ENCODE measurements around the gene NEK6.

Gene NEK6

GRCh38 chr9:124257844-124258606 lies at the start of gene NEK6:
NEK6 (plus strand) TSS chr9:124257949; CDS start chr9:124301965, 44,016 bp downstream.
- Histone ChIP-seq H3K27ac (peak within 1 kb of the TSS; percentile 50 to 96 (median 89)), H3K4me3 (peak within 1 kb of the TSS; percentile 43 to 77 (median 64))

DNA sequence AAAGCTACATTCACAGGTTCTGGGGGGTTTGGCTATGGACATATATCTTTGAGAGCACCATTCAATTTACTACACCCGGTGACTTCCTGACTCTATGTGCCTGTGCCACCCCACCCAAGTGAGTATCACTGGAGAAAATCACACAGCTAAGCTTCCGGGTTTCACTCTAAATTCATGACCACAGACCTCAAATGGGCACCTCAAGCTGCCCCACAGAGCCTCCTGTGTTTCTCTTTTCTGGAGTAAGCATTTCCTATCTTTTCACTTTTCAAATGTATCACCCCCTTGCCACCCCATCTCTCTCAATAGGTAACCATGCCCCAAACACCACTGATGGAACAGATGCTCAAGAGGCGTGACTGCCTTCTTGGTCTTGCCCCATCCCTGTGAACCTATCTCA lies 49.2 kb upstream of the NEK6 start:
- H3K4me3 ChIP-seq = no peak overlapping the region
- peak overlapping the region in 1 of 21 experiments; percentile 20 for H3K27ac ChIP-seq

DNA sequence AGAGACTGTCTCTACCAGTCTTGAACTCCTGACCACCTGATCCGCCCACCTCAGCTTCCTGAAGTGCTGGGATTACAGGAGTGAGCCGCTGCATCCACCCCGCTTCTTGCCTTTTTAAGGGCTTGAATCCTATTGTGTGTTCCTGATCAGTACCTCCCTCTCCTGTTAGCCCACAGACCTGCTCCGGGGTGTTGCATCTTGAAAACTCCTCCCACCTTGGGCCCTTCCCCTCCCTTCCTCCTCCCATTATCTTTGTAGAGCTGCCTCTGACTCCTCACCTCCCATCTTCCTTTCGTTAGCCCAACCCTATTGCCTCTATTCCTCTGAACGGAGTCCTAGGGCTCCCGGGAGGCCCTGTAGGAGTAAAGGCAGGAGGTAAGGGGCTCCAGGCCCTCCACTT lies 48.5 kb upstream of the NEK6 start:
- H3K4me3 ChIP-seq = no peak overlapping the region

DNA sequence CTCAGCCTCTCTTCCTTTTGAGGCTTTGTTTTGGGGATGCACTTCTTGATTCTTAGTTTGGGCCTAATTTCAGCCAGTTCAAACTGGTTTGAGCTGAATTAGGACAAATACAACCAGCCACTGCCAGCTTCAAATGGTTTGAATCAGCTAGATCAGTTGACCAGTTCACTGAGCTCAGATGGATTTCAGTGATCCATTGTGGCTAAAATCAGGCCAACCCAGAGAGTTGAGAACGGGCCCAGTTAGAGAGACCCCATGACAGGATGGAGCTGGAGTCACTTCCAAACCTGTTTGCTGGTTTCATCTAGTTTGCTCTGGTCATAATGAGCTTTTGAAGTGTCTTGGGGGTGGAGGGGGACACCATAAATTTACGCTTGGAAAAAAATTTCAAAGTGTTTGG lies 48.0 kb upstream of the NEK6 start:
- H3K4me3 ChIP-seq = no peak overlapping the region
- H3K27ac ChIP-seq = no peak overlapping the region

More for the DNA sequence above, 48.5 kb upstream of the NEK6 start:
- H3K27ac ChIP-seq = no peak overlapping the region

DNA sequence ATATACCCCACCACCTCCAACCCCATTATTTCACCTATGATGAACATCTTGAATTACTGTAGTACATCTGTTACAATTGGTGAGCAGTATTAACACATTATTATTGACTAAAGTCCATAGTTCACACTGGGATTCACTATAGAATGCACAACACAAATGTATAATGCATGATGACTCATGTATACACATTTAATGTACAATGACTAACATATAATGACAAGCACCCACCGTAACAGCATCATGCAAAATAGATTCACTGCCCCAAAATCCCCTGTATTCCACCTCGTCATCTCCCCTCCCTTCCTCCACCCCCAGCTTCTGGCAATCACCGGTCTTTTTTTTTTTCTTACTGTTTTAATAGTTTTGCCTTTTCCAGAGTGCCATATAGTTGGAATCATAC lies 47.1 kb upstream of the NEK6 start:
- H3K4me3 ChIP-seq = no peak overlapping the region

DNA sequence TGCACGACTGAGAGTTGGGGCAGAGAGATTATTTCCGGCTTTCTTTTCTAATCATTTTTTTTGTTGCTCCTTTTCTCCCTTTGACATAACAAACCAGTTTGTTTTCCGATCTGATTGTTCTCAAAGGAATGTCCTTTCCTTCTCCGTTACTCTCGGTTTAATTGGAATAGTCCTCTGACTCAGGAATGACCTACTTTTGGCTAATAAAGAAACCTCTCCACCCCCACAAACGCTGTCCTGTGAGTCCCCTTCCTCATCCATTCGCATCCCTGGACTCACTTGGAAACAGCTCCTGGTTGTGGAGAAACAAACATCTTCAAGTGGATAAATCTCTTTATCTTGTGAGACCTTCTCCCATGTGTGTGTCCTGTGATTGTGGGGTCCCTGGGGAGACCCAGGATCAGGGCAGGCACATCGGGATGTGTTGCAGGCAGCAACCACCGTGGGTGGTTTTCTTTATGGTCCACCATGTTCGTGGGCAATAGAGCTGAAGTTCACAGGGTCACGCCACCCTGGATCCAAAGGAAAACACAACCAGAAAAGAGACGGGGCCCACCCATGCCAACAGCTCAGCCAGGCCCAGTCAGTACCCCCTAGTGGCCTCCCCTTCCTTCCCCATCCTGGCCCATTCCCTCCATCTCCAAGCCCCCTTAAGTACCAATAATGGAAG lies 45.2 kb upstream of the NEK6 start:
- Histone ChIP-seq H3K4me3 (no peak overlapping the region), H3K27ac (peak overlapping the region in 1 of 21 experiments; percentile 14)

More for the DNA sequence above, 47.1 kb upstream of the NEK6 start:
- no peak overlapping the region for H3K27ac ChIP-seq

DNA sequence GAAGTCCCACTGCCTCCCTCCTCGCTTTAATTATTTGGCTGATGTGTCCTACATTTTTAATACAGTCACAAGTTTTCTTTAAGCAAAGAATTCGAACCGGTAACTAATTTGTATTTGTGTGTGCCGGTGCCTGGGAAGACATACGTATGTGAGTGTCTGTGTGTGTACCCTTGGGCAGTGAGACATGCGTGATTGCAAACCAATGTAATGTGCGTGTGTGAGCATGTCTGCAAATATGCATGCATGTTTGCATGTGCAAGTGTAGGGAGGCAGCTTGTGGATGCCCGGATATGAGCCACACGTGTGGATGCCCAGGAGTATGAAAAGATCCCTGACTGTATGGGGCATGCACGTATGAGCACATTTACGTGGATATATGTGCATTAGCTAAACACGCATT lies 44.4 kb upstream of the NEK6 start:
- Histone ChIP-seq H3K4me3 (no peak overlapping the region), H3K27ac (no peak overlapping the region)

DNA sequence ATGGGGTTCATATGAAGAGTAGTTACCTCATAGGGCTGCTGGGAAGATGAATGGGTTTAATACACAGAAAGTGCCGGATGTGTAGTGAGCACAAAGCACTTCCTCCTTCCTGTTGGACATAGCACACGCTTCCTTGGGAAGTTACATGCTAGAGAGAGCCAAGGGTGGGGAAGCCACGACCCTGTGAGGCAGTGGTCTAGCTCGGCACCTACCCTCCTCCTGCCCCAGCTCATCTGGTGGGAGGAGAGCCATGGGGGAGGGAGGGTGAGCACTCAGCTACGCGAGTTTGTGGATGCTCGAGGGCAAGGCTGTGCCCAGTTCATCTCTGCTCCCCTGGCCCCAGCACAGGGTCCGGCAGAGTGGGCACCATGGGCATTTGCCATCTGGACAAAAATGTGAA lies 43.6 kb upstream of the NEK6 start:
- no peak overlapping the region for H3K4me3 ChIP-seq
- H3K27ac ChIP-seq = peak overlapping the region in 2 of 21 experiments; percentile 11 to 42

DNA sequence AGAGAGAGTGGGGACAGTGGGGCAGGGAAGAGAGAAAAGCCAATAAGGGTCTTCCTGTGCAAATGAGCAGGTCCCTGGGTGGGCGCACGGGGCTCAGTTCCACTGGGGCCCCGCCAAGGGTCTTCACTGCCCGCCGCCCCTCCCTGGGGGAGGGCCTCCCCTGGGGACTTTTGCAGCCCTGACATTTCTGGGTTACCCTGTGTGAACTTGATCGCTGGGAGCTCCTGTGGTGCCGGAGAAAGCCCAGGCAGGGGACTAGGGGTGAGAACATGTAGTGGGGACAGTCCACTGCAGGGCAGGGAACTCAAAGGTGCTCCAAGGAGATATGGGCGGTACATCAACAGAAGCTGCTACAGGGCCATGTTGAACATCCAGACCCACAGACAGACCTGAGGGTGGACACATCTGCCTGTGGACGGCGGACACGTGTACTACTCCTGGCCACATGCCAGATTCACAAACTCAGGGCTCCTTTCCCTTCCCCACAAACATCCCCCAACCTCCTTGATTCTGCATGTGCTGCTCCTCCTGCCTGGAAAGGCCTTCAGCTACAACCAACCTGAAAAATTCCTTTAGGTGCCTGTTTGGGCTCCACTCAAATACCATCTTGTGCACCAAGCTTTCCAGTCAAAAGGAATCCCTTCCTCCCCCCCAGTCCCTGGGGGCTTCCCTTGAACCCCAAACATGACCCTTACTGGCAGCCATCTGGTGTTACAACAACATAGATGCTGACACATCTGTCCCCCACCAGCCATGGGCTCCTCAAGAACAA lies 43.0 kb upstream of the NEK6 start:
- Histone ChIP-seq H3K4me3 (no peak overlapping the region), H3K27ac (peak overlapping the region in 2 of 21 experiments; percentile 30 to 42)

DNA sequence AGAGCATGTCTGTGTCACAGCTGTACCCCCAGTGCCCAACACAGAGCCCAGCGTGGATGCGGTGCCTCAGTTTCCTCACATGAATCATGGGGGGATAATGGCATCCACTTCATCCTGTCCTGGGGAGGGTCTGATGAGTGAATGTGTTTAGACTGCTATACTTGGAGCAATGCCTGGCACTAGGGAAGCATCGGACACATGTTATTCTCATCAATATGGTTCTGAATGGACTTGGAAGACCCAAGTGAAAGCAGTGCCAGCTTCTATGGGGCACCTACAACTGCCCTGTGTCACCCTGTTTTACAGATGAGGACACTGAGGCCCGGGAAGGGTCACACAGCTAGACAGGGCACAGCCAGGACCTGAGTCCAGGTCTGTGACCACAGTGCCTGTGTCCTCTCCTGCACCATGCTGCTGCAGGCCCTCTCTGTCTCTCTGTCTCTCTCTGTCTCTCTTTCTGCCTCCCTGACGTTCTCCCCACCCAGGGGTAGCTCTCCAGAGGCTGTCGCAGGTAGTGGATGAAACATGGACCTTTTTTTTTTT lies 42.3 kb upstream of the NEK6 start:
- peak overlapping the region in 1 of 21 experiments; percentile 30 for H3K27ac ChIP-seq
- no peak overlapping the region for H3K4me3 ChIP-seq

- H3K27ac ChIP-seq = peak overlapping the region in 14 of 21 experiments; percentile 18 to 88 (median 65)
- H3K4me3 ChIP-seq = no peak overlapping the region
Measured at GRCh38 chr9:124215956-124216355, 41.8 kb upstream of the NEK6 start.

- no peak overlapping the region for H3K4me3 ChIP-seq
- H3K27ac ChIP-seq = peak overlapping the region in 17 of 21 experiments; percentile 18 to 88 (median 63)
Measured at GRCh38 chr9:124216474-124217176, 41.1 kb upstream of the NEK6 start.

DNA sequence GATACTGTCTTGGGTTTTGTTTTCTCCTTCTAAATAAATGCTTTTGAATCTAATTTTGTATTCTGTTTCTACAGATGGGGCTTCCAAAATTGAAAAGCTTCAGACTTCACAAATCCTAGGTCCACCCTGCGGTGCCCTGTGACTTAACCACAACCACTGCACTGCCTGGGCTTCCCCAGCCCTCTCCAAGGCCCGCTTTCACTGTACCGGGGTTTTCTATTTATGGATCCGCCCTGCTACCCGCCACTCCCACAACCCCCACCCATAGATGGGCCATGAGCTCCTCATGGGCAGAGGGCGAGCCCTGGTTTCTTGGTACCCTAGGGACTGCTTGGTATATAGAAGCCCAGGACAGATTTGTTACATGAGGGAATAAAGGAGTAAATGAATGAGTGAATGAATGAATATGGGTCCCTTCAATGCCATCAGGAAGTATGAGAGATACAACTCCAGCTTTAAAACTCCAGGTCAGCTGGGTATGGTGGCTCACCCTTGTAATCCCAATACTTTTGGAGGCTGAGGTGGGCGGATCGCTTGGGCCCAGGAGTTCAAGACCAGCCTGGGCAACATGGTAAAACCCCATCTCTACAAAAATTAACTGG lies 39.8 kb upstream of the NEK6 start:
- Histone ChIP-seq H3K4me3 (no peak overlapping the region), H3K27ac (peak overlapping the region in 12 of 21 experiments; percentile 23 to 88 (median 64))

DNA sequence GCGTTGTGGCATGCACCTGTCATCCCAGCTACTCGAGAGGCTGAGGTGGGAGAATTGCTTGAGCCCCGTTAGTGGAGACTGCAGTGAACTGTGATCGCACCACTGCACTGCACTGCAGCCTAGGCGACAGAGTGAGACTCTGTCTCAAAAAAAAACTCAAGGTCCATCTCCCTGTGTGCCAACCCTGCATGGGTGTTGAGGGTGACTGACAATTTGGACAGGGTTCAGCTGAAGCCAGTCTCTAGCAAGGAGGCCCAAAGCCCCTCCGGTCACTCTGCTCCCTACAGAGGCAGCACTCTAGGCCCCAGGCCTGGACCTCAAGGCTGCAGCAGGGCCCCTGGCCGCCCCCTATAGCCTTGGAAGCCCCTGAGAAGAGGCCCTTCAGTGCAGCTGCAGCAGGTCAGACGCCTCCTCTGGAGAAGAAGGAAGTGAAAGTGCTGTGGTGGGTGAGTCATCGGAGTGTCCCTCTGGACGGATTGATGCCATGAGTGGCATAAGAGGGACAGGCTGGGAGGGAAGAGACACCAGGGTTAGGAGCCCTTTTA lies 39.2 kb upstream of the NEK6 start:
- no peak overlapping the region for H3K4me3 ChIP-seq
- peak overlapping the region in 14 of 21 experiments; percentile 23 to 88 (median 62) for H3K27ac ChIP-seq

DNA sequence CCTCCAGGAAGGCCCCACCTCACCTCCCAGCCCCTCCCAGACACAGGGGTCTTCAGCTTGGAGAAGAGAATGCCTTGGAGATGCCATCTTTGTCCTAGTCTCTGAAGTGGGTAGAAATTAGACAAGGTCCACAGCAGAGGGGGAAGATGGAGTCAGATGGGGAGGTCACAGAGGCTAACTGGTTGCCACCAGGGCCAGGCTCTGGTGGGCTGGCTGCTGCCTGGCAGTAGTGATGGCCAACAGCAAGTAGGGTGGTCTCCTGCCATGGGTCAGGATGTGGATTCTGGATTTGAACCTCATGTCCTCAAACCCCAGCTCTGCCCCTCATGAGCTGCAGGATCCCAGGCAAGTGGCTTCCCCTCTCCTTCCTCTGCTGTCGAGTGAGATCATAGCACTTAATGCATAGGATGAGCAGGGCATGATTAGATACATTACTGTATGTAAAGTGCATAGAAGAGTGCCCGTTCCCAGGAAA lies 38.7 kb upstream of the NEK6 start:
- peak overlapping the region in 13 of 21 experiments; percentile 24 to 88 (median 64) for H3K27ac ChIP-seq
- no peak overlapping the region for H3K4me3 ChIP-seq

DNA sequence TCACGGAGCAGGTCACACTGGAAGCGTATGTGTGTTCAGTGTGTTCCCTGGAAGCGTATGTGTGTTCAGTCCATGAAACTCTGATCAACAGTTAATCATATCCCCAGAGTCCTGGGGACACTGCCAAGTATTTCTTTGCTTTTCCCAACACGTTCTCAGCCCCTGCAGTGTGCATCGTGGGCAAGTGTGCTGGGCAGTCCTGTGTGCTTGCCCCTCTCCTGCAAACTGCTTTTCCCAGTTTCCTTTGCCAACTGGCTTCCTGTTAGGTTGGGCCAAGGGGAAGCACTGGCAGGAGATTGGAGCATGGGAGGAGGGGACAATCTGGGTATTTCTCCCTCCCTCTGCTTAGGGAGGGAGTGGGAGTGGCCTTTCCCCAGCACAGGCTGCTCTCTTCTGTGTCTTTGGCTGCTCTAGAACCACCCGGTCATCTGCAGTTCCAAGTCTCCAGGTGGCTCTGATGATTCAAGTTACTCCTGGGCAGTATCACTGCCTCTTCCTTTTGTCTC lies 36.8 kb upstream of the NEK6 start:
- H3K27ac ChIP-seq = peak overlapping the region in 10 of 21 experiments; percentile 6 to 60 (median 28)
- no peak overlapping the region for H3K4me3 ChIP-seq

GRCh38 chr9:124221676-124222075 lies 36.1 kb upstream of the NEK6 start:
- peak overlapping the region in 3 of 21 experiments; percentile 10 to 24 (median 13) for H3K27ac ChIP-seq

DNA sequence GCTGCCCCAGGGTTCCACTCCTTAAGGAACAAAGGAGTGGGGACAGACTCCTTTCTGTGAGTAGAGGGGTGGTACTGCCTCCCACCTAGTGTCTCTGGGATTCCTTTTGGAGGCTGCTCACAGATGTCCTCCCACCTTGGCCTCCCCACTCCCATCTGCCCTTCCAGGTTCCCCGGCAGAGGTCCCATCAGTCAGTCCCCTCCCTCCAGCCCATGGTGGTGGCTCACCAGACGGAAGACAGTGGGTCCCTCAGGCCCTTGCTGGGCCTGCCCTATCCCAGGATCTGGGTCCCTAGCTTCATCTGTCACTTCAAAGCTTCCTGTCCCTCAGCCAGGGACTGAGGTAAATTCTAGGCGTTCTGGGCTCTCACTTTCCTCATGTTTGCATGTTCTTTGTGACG lies 35.6 kb upstream of the NEK6 start:
- H3K27ac ChIP-seq = peak overlapping the region in 2 of 21 experiments; percentile 13 to 24

More at GRCh38 chr9:124221676-124222075, 36.1 kb upstream of the NEK6 start:
- no peak overlapping the region for H3K4me3 ChIP-seq

More for the DNA sequence above, 35.6 kb upstream of the NEK6 start:
- no peak overlapping the region for H3K4me3 ChIP-seq

Measured in skin epidermis (tissue), 12 donors.